Motor neuron (in vitro differentiated cells): ENCODE data around the gene IDS. TPM values are rescaled to one million over a fixed set of nuclear protein-coding genes. Genes with fewer than 3 reads are reported as not detected.
"Not testable (repeated sequence)": the region's sequence is repeated elsewhere in the genome, so short reads cannot be mapped to it uniquely, and the experiment has no call there.

Source experiments
- ATAC-seq, 8 experiments: fragments of 200-7000 bp; cut with Tn5 transposase; replicated peaks in 6 of 8; 2 replicates each; pipeline ENCODE4 v1.8.0; 2021; ENCODE audit warnings: mild to moderate bottlenecking in 8 of 8, moderate library complexity in 8 of 8
- H3K27ac ChIP-seq, 2 donors: fragments of 250-450 bp; sonication (Bioruptor Pico); 2 replicates each; pipeline ENCODE4 v1.9.0; 2021; ENCODE audit warnings: antibody characterized with exemption in 2 of 2, mild to moderate bottlenecking in 2 of 2, moderate library complexity in 1 of 2
- H3K4me1 ChIP-seq, 2 donors: fragments of 250-450 bp; sonication (Bioruptor Pico); replicated peaks in 1 of 2; 2 replicates each; pipeline ENCODE4 v1.6.1; 2021; ENCODE audit warnings: antibody characterized with exemption in 2 of 2, mild to moderate bottlenecking in 2 of 2, moderate library complexity in 1 of 2
- H3K4me3 ChIP-seq, 5 donors: fragments of 250-450 bp; sonication (Bioruptor Pico); 2 replicates each; pipeline ENCODE4 v1.9.0; 2021; ENCODE audit warnings: antibody characterized with exemption in 5 of 5, mild to moderate bottlenecking in 5 of 5, moderate library complexity in 4 of 5
- WGBS, 10 experiments: fragments of 450-650 bp; shearing (Covaris generic); methylation state at CpG; one replicate each; pipeline ENCODE4 v1.0.0; 2022; 5-methylcytosine and 5-hydroxymethylcytosine counted together
- in situ Hi-C, 9 experiments: fragments of 400-800 bp; cut with MboI; loops; one replicate each; pipeline ENCODE4 v1.15.0; 2021; ENCODE audit warnings: low sequenced_read_pairs in 9 of 9, low pct_unique_long_range_greater_than_20kb in 2 of 9; ENCODE audit not compliant: unreplicated experiment in 9 of 9
- total RNA-seq, 8 experiments: library from RNA; unstranded; fragments of 300-600 nt; gene quantifications; 2 replicates each; pipeline versions ENCODE4 v1.2.3 to v1.2.4, GENCODE V29; 2022

The IDS gene
- total RNA-seq = 100 to 1,000 TPM in 1 of 8 experiments, 10 to 100 TPM in 5, 1 to 10 TPM in 2; 6.5 to 112 (median 35.7) TPM

GRCh38 chrX:149504915-149505651, at the start of gene IDS:
TSS of gene IDS (minus strand) at chrX:149505306. CDS start at chrX:149505137, 169 bp downstream.
- in situ Hi-C loops = no loop called here
- peak; percentile 83 to 98 (median 90) for ATAC-seq

GRCh38 chrX:149551939-149552248, 46.8 kb upstream of the IDS start:
- ATAC-seq, H3K4me3 ChIP-seq, H3K27ac ChIP-seq, H3K4me1 ChIP-seq, in situ Hi-C loops: not testable (repeated sequence)
- no CpG with 5 or more reads among the region's 6 CpGs for WGBS, 10 experiments

More at GRCh38 chrX:149504915-149505651, at the start of gene IDS:
- H3K4me1 ChIP-seq = peaks cover 6 to 8% of the 10 kb centered on the region in 2 donors
- peak within 1 kb of the TSS; percentile 49 to 63 (median 54) for H3K4me3 ChIP-seq
- 0 to 52% (median 6%) methylated on average over 1 to 22 of the region's 54 CpGs; no CpG with 5 or more reads in 4 of the 10 experiments for WGBS, 10 experiments
- H3K27ac ChIP-seq = peak within 1 kb of the TSS; percentile 72 to 86

GRCh38 chrX:149551245-149551938, 46.3 kb upstream of the IDS start:
- H3K27ac ChIP-seq, H3K4me3 ChIP-seq, in situ Hi-C loops, ATAC-seq, H3K4me1 ChIP-seq: not testable (repeated sequence)
- no CpG with 5 or more reads among the region's 4 CpGs for WGBS, 10 experiments

- H3K27ac ChIP-seq, H3K4me3 ChIP-seq, H3K4me1 ChIP-seq, ATAC-seq, in situ Hi-C loops: not testable (repeated sequence)
- WGBS, 10 experiments = no CpG with 5 or more reads among the region's 1 CpG
Measured at GRCh38 chrX:149550454-149550853, 45.3 kb upstream of the IDS start.

GRCh38 chrX:149549701-149550100, 44.6 kb upstream of the IDS start, which contains the start of gene HSFX3:
TSS of gene HSFX3 (minus strand) at chrX:149549924. CDS start at chrX:149549852, 72 bp downstream.
- H3K4me3 ChIP-seq, ATAC-seq, H3K4me1 ChIP-seq, in situ Hi-C loops, H3K27ac ChIP-seq: not testable (repeated sequence)
- no CpG with 5 or more reads among the region's 6 CpGs for WGBS, 10 experiments

DNA sequence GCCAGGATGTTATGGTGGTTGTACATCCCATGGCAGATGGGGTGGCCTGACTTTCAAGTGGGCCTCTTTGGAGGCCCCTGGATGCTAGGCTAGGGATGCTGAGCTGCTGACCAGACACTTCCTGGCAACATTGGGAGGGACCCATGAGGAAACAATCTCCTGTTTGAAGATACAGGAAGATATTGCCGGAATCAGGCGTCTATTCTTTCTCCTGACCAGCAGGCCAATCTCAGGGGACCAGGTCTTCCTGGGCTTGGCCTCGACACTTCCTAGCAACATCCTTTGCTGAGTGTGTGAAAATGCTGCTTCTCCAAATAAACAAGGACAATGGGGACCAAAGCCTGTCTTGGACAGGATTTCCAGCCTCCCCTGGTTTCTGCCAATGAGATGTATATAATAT, 42.7 kb upstream of the IDS start:
- H3K4me1 ChIP-seq, ATAC-seq, H3K27ac ChIP-seq, in situ Hi-C loops, H3K4me3 ChIP-seq: not testable (repeated sequence)
- WGBS, 10 experiments = no CpG with 5 or more reads among the region's 3 CpGs

DNA sequence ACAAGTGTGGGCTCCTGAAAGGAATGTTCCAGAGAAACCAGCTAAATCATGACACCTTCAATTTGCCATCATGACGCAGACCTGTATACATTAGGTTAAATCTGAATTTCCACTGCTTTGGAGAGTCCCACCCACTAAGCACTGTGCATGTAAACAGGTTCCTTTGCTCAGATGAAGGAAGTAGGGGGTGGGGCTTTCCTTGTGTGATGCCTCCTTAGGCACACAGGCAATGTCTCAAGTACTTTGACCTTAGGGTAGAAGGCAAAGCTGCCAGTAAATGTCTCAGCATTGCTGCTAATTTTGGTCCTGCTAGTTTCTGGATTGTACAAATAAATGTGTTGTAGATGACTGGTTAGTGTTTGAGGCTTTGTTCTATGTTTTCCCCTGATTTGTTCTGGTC, 41.9 kb upstream of the IDS start:
- H3K27ac ChIP-seq, H3K4me3 ChIP-seq, ATAC-seq, in situ Hi-C loops, H3K4me1 ChIP-seq: not testable (repeated sequence)
- no CpG with 5 or more reads among the region's 1 CpG for WGBS, 10 experiments

- no CpG with 5 or more reads among the region's 29 CpGs for WGBS, 10 experiments
- in situ Hi-C loops, H3K4me3 ChIP-seq, H3K27ac ChIP-seq, H3K4me1 ChIP-seq, ATAC-seq: not testable (repeated sequence)
Measured at GRCh38 chrX:149545545-149546543, 40.7 kb upstream of the IDS start.

GRCh38 chrX:149541521-149542047, 36.5 kb upstream of the IDS start:
- WGBS, 10 experiments = 28% methylated on average over 3 of the region's 13 CpGs; no CpG with 5 or more reads in 9 of the 10 experiments
- peaks cover 0 to 6% of the 10 kb centered on the region in 2 donors for H3K4me1 ChIP-seq
- peak overlapping the region; percentile 47 to 96 (median 56) for H3K4me3 ChIP-seq
- peak in 1 of 8 experiments; percentile 1 for ATAC-seq
- peak overlapping the region; percentile 91 to 97 for H3K27ac ChIP-seq
- in situ Hi-C loops = no loop called here

GRCh38 chrX:149540621-149541520, 35.8 kb upstream of the IDS start, which contains the start of gene EOLA1:
TSS of gene EOLA1 (plus strand) at chrX:149541012. CDS start at chrX:149545631, 4,619 bp downstream.
- Histone ChIP-seq H3K27ac (peak within 1 kb of the TSS; percentile 91 to 97), H3K4me3 (peak within 1 kb of the TSS; percentile 52 to 96 (median 56)), H3K4me1 (peaks cover 0 to 6% of the 10 kb centered on the region in 2 donors)
- in situ Hi-C loops = no loop called here
- ATAC-seq = peak; percentile 64 to 82 (median 70)
- 47% methylated on average over 28 of the region's 71 CpGs; no CpG with 5 or more reads in 9 of the 10 experiments for WGBS, 10 experiments

DNA sequence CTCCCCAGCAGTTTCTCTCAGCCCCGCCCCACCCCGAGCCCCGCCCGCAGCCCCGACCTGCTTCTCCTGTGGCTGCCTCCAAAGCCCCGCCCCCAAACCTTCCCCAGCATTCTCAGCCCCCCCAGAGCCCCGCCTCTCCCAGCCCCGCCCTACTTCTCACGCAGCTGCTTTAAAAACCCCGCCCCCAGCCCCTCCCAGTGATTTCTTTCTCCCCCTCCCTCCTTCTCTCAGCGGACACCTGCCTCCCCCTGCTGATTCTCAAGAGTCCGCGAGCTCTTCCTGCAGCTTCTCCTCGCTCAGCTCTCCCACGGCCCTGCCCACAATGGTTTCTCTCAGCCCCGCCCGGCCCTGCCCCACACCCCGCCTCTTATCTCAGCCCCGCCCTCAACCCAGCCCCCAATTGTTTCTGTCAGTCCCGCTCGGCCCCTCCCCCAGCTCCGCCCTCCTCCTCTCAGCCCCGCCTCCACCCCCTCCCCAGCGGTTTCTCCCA, 35.1 kb upstream of the IDS start:
- peaks cover 0 to 6% of the 10 kb centered on the region in 2 donors for H3K4me1 ChIP-seq

More for the DNA sequence above, 35.1 kb upstream of the IDS start:
- peak overlapping the region; percentile 52 to 96 (median 56) for H3K4me3 ChIP-seq
- no CpG with 5 or more reads among the region's 24 CpGs for WGBS, 10 experiments
- in situ Hi-C loops = no loop called here
- H3K27ac ChIP-seq = peak overlapping the region; percentile 91 to 97
- ATAC-seq = peak; percentile 2 to 44 (median 34)
